Nephron (organoid): ENCODE data around the gene CDKAL1.

Experiments used
- H3K27ac Mint-ChIP-seq, 3 experiments: 2 replicates each; pipeline ENCODE4 v1.8.0; 2020; ENCODE audit warnings: mixed read lengths in 3 of 3, mild to moderate bottlenecking in 2 of 3, moderate library complexity in 1 of 3
- H3K27me3 Mint-ChIP-seq: 2 replicates; pipeline ENCODE4 v1.8.0; 2021; ENCODE audit warnings: low read depth, mild to moderate bottlenecking, moderate library complexity, mixed read lengths
- H3K36me3 Mint-ChIP-seq: 2 replicates; pipeline ENCODE4 v1.8.0; 2020; ENCODE audit warnings: low read depth, mixed read lengths
- H3K4me1 Mint-ChIP-seq: 2 replicates; pipeline ENCODE4 v1.8.0; 2020; ENCODE audit warnings: mixed read lengths
- H3K4me3 Mint-ChIP-seq, 3 experiments: 2 replicates each; pipeline ENCODE4 v1.8.0; 2020; ENCODE audit warnings: mild to moderate bottlenecking in 3 of 3, mixed read lengths in 3 of 3, moderate library complexity in 2 of 3
- H3K9me3 Mint-ChIP-seq: 2 replicates; pipeline ENCODE4 v1.8.0; 2020; ENCODE audit warnings: mixed read lengths
- CTCF ChIP-seq, 3 experiments: fragments of 200-600 bp; sonication (generic); IDR thresholded peaks; one replicate each; pipeline ENCODE4 v1.5.0; 2021; ENCODE audit warnings: antibody characterized with exemption in 3 of 3; ENCODE audit not compliant: unreplicated experiment in 3 of 3

CDKAL1 gene

GRCh38 chr6:21140966-21141365 is 606.7 kb downstream of the CDKAL1 start:
- Mint-ChIP-seq H3K36me3 (peaks cover 8% of the 10 kb centered on the region), H3K9me3 (no peaks in the 10 kb centered on the region), H3K4me3 (no peak overlapping the region), H3K4me1 (peaks cover 72% of the 10 kb centered on the region), H3K27me3 (no peaks in the 10 kb centered on the region), H3K27ac (peak overlapping the region; percentile 19 to 85 (median 62))
- no peak for TF ChIP-seq CTCF (IDR thresholded peaks at IDR 0.05; ENCODE audit: unreplicated experiment in 3 of 3)

- Mint-ChIP-seq H3K27me3 (no peaks in the 10 kb centered on the region), H3K4me3 (no peak overlapping the region), H3K36me3 (peaks cover 8% of the 10 kb centered on the region), H3K27ac (peak overlapping the region in 2 of 3 experiments; percentile 19 to 85), H3K9me3 (no peaks in the 10 kb centered on the region), H3K4me1 (peaks cover 68% of the 10 kb centered on the region)
- TF ChIP-seq CTCF (IDR thresholded peaks at IDR 0.05; ENCODE audit: unreplicated experiment in 3 of 3) = no peak
These were observed 607.5 kb downstream of the CDKAL1 start for GRCh38 chr6:21141616-21142303.

- Mint-ChIP-seq H3K27ac (peak overlapping the region; percentile 76 to 88 (median 79)), H3K27me3 (no peaks in the 10 kb centered on the region), H3K9me3 (no peaks in the 10 kb centered on the region), H3K36me3 (peaks cover 8% of the 10 kb centered on the region), H3K4me3 (peak overlapping the region in 1 of 3 experiments; percentile 6), H3K4me1 (peaks cover 60% of the 10 kb centered on the region)
- no peak for TF ChIP-seq CTCF (IDR thresholded peaks at IDR 0.05; ENCODE audit: unreplicated experiment in 3 of 3)
These were observed 608.5 kb downstream of the CDKAL1 start for GRCh38 chr6:21142741-21143140.

- H3K9me3 Mint-ChIP-seq = no peaks in the 10 kb centered on the region
- peaks cover 56% of the 10 kb centered on the region for H3K4me1 Mint-ChIP-seq
- H3K27me3 Mint-ChIP-seq = no peaks in the 10 kb centered on the region
- no peak overlapping the region for H3K4me3 Mint-ChIP-seq
- H3K36me3 Mint-ChIP-seq = peaks cover 8% of the 10 kb centered on the region
- TF ChIP-seq CTCF (IDR thresholded peaks at IDR 0.05; ENCODE audit: unreplicated experiment in 3 of 3) = no peak
- peak overlapping the region; percentile 34 to 88 (median 78) for H3K27ac Mint-ChIP-seq
These were observed 609.4 kb downstream of the CDKAL1 start for GRCh38 chr6:21143645-21144044.

- no peak overlapping the region for H3K4me3 Mint-ChIP-seq
- H3K27ac Mint-ChIP-seq = peak overlapping the region; percentile 63 to 82 (median 82)
- H3K27me3 Mint-ChIP-seq = no peaks in the 10 kb centered on the region
- H3K9me3 Mint-ChIP-seq = no peaks in the 10 kb centered on the region
- peaks cover 8% of the 10 kb centered on the region for H3K36me3 Mint-ChIP-seq
- peaks cover 47% of the 10 kb centered on the region for H3K4me1 Mint-ChIP-seq
- no peak for TF ChIP-seq CTCF (IDR thresholded peaks at IDR 0.05; ENCODE audit: unreplicated experiment in 3 of 3)
These were observed 610.7 kb downstream of the CDKAL1 start for GRCh38 chr6:21144928-21145327.

GRCh38 chr6:21147995-21148394 is 613.7 kb downstream of the CDKAL1 start:
- H3K36me3 Mint-ChIP-seq = no peaks in the 10 kb centered on the region
- peak overlapping the region; percentile 38 to 59 (median 47) for H3K27ac Mint-ChIP-seq
- no peak for TF ChIP-seq CTCF (IDR thresholded peaks at IDR 0.05; ENCODE audit: unreplicated experiment in 3 of 3)
- H3K9me3 Mint-ChIP-seq = no peaks in the 10 kb centered on the region
- peaks cover 43% of the 10 kb centered on the region for H3K4me1 Mint-ChIP-seq
- peak overlapping the region in 1 of 3 experiments; percentile 43 for H3K4me3 Mint-ChIP-seq
- H3K27me3 Mint-ChIP-seq = no peaks in the 10 kb centered on the region
